Measurements from ENCODE around the gene SPOCK1.

Gene SPOCK1

DNA sequence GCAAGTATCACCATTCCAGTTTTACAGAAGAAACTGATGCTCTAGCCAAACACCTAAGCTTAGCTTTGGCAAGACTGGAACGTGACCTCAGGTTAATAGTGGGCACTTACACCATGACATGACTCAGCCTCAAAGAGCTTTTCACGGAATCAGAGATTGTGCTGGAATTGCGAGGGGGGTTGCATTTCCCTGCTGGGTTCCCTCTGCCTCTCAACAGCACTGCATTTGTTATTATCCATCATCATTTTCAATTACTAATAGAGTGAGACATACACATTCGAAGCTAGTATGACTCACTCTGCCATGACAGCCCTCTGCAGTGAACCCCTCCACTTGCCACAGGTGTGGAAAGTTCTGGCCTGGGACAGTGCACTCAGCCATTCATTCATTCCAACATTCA lies 8.0 kb downstream of the SPOCK1 start:
- DNase-seq: no peak

DNA sequence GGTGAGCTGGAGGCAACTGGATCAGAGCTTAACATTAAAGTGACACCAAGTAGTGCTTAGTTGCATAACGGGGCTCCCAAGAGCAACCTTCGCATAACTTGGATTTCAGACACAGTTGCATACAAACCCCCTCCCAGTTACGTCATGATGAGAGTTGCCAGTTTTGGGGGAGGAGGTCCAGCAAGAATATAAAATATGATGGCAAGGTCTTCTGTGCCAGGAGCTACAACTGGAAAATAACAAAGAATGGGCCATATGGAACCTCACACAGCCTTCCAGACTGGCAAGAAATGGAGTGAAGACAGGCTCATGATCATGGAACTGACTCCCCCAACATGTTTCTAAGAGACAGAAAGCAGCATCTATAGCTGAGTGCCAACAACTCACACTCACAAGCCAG lies 8.5 kb downstream of the SPOCK1 start:
- DNase-seq: no peak

GRCh38 chr5:137488974-137489373 lies 10.2 kb downstream of the SPOCK1 start:
- DNase-seq: no peak

DNA sequence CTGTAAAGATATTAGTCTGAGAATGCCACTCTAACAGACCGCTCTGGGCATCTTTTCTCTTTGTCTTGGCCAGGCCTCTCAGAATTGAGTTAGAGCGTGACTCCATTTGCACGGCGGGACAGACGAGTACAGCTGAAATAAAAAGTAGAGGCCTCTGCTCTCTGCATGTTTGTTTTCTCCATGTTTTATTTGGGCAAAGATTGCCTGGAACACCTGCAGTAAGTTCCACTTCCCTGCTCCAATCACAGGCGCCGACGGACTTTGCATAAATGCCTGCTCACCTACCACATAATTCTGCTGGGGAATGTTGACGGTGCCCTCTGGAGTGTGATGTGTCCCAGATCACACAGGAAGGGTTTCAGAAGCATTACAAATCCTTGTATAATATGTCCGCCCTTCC lies 10.6 kb downstream of the SPOCK1 start:
- no peak for DNase-seq

DNA sequence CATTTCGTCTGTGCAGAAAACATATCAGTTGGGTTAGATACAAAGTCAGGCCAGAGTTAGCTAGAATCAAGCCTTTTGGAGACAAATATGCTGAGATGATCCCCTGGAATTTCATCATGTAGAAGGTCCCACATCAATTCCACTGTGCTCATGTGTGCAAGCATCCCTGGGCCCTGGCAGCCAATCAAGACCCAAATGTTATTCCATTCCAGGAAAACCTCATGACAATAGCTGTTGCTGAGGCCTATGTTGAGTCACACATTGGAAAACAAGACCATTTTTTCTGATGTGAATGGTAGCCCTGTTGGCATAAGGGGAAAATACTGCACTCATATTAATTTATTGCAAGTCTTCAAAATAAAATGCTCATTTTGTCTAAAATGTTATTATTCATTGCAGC lies 11.5 kb downstream of the SPOCK1 start:
- DNase-seq: no peak

DNA sequence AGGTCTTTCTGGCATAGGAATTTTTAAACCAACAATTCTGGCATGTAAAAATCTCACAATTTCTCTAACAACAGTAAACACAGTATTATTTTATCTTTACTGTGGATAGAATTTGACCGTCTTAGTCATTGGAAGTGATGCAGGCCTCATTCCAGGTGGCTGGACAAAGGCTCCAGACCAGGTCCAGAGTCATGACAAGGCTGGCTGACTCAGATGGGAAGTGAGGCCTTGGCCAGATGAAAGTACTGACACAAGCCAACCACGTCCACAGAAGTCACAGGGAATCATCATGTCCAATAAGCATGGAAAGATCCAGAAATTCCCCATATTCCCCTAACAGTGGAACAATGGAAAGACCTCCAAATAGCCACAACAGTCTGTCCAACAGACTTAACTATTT lies 12.4 kb downstream of the SPOCK1 start:
- no peak for DNase-seq

DNA sequence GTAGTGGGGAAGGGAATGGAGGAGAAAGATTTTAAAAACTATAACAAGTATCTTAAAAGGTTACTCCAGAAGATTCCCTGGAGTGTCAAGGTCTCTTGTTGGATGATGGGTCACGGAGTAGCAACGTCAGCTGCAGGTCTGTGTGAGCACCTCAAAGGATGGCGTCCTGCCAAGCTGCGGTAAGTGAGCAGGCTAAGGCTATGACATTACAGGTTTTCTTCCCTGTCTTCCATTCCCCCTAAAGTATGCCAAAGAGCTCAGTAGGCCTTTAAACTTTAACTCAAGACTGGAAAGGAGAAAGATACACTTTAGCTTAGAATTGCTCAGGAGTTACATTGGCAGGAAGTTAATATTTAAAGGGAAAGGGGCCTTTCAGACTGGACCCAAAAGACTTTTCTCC lies 17.5 kb downstream of the SPOCK1 start:
- DNase-seq: no peak

- DNase-seq: no peak
Measured at GRCh38 chr5:137478043-137478442, 21.1 kb downstream of the SPOCK1 start.

DNA sequence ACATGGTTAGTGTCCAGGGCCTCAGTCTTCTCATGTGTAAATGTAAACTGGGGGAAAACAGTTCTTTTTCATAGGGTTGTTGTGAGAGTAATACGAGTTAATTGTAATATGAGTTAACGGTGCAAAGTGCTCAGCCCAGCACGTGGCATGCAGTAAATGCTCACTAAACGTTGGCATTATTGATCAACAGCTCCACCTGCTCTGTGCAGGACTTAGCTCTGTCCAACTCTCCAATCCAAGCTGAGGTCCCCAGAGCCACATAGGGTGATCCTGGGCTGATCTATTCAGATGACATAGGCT lies 28.3 kb downstream of the SPOCK1 start:
- DNase-seq: no peak

DNA sequence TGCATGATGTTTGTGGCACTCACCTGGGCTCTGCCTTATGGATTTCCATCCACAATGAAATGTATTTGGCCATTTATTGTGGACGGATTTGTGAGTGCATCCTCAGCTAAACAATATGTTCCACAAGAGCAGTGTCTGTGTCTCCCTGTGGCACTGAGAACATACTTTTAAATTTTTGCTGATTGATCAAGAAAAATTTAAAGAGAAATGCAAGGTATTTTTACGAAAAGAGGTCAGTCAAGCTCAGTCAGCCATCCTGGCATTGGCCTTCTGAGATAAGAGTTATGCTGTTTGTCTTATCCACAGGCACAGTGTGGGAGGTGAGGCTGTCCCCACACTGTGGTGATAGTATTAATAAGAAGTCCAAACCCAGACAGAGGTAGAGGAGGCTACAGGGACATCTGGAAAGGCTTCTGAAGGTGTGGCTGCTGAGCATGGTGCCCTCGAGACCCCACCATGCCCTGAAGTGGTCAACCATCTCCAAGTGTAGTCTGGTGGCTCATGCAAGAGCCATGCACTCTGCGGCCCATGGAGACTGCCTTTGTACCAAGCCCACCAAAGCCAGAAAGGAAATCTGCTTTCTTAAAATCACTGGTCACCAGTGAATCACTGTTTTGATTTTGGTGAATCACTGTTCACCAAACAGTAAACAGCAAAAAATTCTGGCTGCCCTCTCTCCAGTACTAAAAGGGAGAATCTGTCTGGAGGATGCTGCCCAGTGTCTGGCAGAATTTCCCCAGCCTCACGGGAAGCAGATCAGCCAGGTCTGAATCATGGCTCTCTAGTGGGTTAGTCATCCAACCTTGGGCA lies 28.8 kb downstream of the SPOCK1 start:
- no peak for DNase-seq

DNA sequence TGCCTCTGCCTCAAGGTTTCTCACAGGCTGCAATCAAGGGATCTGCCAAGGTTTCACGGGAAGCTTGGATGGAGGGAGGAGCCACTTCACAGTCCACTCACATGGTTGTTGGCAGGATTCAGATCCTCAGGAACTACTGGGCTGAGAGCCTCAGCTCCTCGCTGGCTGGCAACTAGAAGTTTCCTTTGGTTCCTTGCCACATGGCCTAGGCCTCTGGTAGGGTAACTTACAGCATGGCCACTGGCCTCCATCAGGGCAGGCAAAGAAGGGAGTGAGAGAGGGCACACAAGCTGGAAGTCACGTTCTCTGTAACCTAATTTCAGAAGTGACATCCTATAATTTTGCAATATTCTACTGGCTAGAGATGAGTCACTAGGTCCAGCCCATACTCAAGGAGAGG lies 32.2 kb downstream of the SPOCK1 start:
- DNase-seq: no peak

DNA sequence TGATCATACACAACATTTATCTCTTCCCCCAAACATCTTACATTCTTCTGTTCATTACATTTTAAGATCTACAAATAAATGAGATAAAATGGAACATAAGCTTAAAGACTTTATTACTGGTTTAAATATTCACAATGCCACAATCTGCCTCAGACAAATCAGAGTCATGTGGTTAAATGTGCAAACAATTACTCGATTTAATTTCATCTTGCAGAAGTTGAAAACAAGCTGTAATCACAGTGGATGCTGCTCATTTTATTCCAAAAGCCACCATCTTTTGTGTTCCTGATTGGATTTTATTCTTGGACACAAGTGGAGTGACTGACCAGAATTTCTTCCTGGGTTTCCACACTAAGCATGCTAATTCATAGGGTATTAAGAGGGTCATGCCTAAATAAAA lies 33.2 kb downstream of the SPOCK1 start:
- no peak for DNase-seq

GRCh38 chr5:137462816-137463520 lies 36.2 kb downstream of the SPOCK1 start:
- DNase-seq: no peak

- DNase-seq: no peak
Measured at GRCh38 chr5:137462265-137462590, 36.9 kb downstream of the SPOCK1 start.

- DNase-seq: no peak
Measured at GRCh38 chr5:137461391-137462264, 37.5 kb downstream of the SPOCK1 start.

GRCh38 chr5:137454671-137455070 lies 44.5 kb downstream of the SPOCK1 start:
- DNase-seq: no peak

GRCh38 chr5:137453483-137454080 lies 45.5 kb downstream of the SPOCK1 start:
- DNase-seq: no peak

GRCh38 chr5:137450759-137451158 lies 48.4 kb downstream of the SPOCK1 start:
- no peak for DNase-seq

- no peak for DNase-seq
Measured at GRCh38 chr5:137448868-137449267, 50.3 kb downstream of the SPOCK1 start.

- DNase-seq: no peak
Measured at GRCh38 chr5:137446615-137447014, 52.5 kb downstream of the SPOCK1 start.

GRCh38 chr5:137446151-137446550 lies 53.0 kb downstream of the SPOCK1 start:
- DNase-seq: no peak

DNA sequence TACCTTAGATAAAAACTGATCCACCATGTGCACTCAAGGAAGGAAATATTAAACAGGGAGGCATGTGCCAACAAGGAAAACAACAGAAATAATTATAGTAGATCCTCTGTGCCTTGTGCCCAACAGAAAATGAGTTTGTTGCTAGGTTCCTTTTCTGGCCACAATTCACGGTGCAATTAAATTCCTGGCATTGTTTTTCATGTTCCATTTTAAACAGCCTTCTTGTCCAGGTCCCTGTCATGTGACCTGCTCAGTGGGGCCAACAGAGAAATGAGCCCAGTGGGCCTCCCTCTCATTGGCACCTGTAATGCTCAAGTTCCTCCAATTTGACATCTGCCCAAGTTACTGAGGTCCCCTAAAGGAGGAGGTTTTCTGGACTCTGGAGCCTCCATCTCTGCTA lies 56.5 kb downstream of the SPOCK1 start:
- DNase-seq: no peak

GRCh38 chr5:137441476-137441875 lies 57.6 kb downstream of the SPOCK1 start:
- no peak for DNase-seq

DNA sequence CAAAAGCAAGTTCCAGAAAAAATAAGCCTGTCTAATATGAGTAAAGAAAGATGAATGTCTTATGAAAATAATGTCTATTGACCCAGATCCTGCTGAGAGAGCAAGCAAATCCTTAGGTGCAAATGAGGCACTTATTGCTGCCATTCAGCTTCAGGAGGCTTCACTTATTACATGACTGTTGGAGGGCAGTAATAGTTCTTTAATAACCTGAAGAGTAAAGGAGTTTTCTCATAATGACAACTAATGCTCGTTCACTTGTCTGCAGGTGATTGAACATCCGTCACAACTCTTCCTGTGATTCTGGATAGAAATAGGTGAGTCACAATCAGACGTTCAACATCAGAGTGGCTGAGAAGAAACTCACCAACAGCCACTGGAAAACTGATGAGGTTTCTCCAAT lies 58.3 kb downstream of the SPOCK1 start:
- no peak for DNase-seq

Data from stimulated activated CD4-positive, alpha-beta T cell treated with anti-CD3 and anti-CD28 coated beads, Interleukin-15, amount 100 ng/mL, for 24 hours (primary cell).